NB4 (cell line): Measurements from ENCODE around the gene CACNA1A.

Source experiments
- DNase-seq: peaks from one replicate; pipeline ENCODE4 v3.0.0; 2010; ENCODE audit warnings: low read depth
- H3K4me3 ChIP-seq: one replicate; pipeline ENCODE4 v1.5.1; 2011; ENCODE audit warnings: mild to moderate bottlenecking, low read depth, low read length, moderate library complexity
- MAX ChIP-seq: IDR thresholded peaks from 2 replicates; pipeline ENCODE4 v1.6.1; 2011; ENCODE audit warnings: low read depth, low read length
- MYC ChIP-seq: IDR thresholded peaks from 2 replicates; pipeline ENCODE4 v1.6.1; 2011; ENCODE audit warnings: low read depth, low read length
- POLR2A ChIP-seq: IDR thresholded peaks from 2 replicates; pipeline ENCODE4 v1.6.1; 2011; ENCODE audit warnings: mild to moderate bottlenecking; ENCODE audit not compliant: insufficient read length; ENCODE audit errors: extremely low read depth
- TF ChIP-seq, protein P1 (sequence below): IDR thresholded peaks from one replicate; pipeline ENCODE4 v1.5.1; 2012; ENCODE audit warnings: low read depth, low read length

CACNA1A gene

GRCh38 chr19:13284929-13285928 is 221.1 kb downstream of the CACNA1A start:
- H3K4me3 ChIP-seq, result no peak overlapping the region
- TF ChIP-seq, protein P1, sequence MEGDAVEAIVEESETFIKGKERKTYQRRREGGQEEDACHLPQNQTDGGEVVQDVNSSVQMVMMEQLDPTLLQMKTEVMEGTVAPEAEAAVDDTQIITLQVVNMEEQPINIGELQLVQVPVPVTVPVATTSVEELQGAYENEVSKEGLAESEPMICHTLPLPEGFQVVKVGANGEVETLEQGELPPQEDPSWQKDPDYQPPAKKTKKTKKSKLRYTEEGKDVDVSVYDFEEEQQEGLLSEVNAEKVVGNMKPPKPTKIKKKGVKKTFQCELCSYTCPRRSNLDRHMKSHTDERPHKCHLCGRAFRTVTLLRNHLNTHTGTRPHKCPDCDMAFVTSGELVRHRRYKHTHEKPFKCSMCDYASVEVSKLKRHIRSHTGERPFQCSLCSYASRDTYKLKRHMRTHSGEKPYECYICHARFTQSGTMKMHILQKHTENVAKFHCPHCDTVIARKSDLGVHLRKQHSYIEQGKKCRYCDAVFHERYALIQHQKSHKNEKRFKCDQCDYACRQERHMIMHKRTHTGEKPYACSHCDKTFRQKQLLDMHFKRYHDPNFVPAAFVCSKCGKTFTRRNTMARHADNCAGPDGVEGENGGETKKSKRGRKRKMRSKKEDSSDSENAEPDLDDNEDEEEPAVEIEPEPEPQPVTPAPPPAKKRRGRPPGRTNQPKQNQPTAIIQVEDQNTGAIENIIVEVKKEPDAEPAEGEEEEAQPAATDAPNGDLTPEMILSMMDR, result no peak
- TF ChIP-seq MYC (no peak), MAX (no peak), POLR2A (no peak)
- peak; percentile 40 for DNase-seq

- DNase-seq, result no peak
- TF ChIP-seq MYC (no peak), POLR2A (no peak), MAX (no peak)
- TF ChIP-seq, protein P1, result no peak
- no peak overlapping the region for H3K4me3 ChIP-seq
Observed at GRCh38 chr19:13283871-13284270, 222.4 kb downstream of the CACNA1A start.

- H3K4me3 ChIP-seq, result no peak overlapping the region
- no peak for DNase-seq
- no peak for TF ChIP-seq POLR2A
- no peak for TF ChIP-seq MAX
- TF ChIP-seq, protein P1, result no peak
- no peak for TF ChIP-seq MYC
Observed at GRCh38 chr19:13282486-13283065, 223.7 kb downstream of the CACNA1A start.

DNA sequence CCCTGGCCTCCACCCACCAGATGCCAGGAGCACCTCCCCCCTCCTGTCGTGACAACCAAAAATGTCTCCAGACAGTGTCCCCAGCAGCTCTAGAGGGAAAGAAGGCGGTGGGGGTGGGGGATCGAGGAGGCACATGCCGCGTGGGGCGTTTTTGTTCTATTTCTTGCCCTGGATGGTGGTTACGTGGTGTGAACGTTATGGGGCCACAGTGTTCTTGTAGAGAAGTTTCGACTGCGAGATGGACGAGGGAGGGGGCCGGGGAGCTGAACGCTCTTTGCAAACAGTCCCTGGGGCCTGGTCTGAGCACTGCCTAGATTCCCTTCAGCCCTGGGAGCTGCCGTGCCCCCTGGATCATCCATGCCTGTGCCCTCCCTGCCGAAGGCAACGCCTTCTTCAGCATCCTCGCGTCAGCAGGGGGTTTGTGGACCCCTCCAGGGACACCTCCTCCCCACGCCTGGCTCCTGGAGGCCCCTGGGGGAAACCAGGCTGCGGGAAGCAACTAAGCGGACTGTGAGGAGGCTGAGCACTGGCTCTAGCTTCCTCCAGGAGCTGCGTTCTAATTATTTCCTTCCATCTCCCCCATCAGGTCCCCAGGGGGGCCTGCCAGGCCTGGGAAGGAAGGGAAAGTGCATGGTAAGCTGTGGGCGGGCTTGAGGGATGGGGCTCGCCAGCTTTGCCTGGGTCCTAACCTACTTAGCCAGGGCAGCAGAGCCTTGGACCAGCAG is 224.6 kb downstream of the CACNA1A start:
- H3K4me3 ChIP-seq, result no peak overlapping the region
- TF ChIP-seq MYC (no peak), MAX (no peak), POLR2A (no peak)
- TF ChIP-seq, protein P1, result no peak
- DNase-seq, result no peak

DNA sequence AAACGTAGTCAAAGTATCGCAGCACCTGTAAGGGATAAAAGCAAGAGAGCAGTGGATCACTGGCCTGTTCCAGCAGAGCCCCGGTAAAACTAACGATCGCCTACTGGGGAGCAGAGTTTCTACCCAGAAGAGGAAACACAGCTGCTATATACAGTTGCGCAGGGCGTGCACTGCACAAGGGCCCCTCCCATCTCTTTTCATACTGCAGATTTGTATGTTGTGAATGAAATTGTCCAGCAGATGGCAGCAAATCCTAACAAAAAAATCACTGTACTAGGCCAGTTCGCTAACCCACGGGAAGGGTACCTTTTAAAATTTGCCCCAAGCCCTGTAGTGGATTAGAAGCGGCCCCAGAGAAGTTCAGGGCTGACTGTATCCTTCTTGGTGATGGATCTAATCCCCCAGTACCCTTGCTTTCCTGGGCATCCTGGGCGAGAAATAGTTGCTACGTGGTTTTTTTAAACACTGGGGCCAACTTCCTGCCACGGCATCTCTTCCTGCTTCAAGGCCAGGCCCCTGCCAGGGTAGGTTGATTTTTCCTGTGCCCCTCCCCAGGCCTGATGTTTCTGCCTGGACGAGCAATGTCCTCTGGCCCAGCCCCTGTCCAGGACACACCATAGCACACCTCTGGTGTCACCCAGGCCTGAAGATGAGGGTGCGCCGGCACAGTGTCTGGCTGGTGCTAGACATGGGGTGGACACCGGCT is 229.0 kb downstream of the CACNA1A start:
- TF ChIP-seq, protein P1, result peak; percentile 29
- no peak for TF ChIP-seq MAX
- no peak for TF ChIP-seq MYC
- no peak overlapping the region for H3K4me3 ChIP-seq
- peak; percentile 85 for DNase-seq
